GM19240 (cell line): ENCODE data around the gene RGSL1.
"Not testable (repeated sequence)": the region's sequence is repeated elsewhere in the genome, so short reads cannot be mapped to it uniquely, and the experiment has no call there.

ENCODE experiments used
- DNase-seq: peaks from one replicate; pipeline ENCODE4 v3.0.0; 2011; ENCODE audit warnings: low spot score; ENCODE audit not compliant: insufficient read length

The RGSL1 gene

DNA sequence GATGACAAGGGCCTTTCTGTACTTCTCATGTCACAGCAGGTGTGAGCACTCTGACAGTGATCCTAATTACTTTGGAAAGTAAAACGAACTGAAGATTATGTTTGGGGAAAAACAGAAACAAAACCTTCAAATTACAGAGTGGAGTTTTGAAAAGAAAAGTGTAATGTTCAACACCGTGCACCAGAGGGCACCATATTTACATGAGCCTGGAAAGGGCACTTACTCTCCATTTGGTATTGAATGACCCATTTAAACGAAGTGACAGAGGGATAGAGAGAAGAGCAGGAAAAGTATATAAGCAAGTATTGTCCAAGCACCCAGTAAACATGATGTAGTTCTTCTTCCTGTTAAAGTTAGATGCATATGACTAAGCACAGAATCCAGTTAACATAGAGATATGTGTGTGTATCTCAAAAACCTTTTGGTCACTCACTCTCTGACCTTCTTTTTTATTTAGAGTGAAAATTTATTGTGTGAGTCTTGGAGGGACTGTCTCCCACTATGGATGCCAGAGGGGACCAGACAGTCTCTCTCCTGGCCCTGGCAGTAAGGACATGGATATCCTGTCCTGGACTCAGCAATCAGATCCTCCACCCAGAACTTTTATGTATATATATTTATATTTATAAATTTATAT, 3.8 kb upstream of the RGSL1 start:
- DNase-seq, result peak; percentile 38

DNA sequence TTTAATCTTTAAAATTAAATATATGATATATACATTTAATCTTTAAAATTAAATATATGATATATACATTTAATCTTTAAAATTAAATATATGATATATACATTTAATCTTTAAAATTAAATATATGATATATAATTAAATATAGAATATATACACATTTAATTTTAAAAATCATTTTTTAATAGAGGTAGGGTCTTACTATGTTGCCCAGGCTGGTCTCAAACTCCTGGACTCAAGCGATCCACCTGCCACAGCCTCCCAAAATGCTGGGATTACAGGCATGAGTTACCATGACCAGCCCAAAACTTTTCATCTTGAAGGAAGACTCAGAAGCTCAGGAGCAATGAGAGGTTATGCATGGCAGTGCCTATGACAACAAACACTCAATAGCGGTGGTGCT, 2.8 kb upstream of the RGSL1 start:
- not testable (repeated sequence) for DNase-seq

DNA sequence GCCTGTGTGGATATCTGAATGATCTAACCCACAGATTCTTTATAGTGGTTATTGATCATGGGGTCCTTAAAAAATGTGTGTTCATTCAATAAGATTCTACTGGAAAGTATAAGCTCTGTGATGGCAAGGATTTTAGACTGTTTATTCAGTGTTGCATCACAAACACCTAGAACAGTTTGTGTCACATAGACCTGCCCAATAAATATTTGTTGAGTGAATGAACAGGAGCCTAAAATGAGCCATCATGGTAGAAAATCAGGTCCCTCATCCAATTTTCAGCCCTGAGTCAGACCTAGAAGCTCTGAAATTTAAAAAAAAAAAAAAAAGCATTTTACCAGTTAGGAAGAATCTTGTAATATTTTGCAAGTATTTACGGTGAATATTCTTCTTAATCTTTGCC, 2.3 kb upstream of the RGSL1 start:
- no peak for DNase-seq

DNA sequence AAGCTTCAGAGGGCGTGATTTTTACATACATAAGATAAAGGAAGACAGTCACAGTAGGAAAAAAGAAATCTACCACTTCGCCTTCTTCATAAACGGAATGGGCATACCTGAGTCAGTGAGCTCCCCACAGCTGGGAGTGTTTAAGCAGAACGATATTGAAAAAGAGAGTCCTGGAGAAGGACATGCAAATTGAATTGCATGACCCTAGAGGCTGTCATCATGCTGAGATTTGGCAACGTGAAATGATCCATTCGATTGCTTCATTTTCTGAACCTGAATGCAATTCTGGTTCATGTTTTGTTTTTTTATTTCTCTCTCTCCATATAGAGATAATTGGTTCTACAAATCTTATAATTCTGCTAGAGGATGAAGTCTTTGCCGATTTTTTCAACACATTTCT, 3.7 kb downstream of the RGSL1 start:
- no peak for DNase-seq

GRCh38 chr1:182457844-182458243, 7.9 kb downstream of the RGSL1 start:
- no peak for DNase-seq

GRCh38 chr1:182459949-182460348, 10.0 kb downstream of the RGSL1 start:
- no peak for DNase-seq

DNA sequence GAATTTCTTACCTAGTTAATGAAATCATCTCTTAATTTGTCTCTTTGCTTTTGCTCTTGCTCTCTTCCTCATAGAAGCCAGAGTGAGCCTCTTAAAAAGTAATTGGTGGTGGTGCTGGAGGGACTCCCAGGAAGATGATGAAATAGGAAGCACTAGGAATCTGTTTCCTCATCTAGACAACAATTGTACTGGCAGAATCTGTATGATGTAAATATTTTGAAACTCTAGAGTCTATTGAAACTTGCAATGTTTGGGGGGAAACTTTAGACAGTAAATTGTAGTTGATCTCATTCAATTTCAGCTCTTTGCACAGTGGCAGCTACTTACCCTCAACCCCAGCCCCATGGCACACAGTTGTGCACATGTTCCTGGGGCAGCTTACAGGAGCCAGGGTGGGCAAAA, 10.6 kb downstream of the RGSL1 start:
- DNase-seq, result no peak

- DNase-seq, result no peak
These were observed 23.6 kb downstream of the RGSL1 start for GRCh38 chr1:182473556-182473955.

- no peak for DNase-seq
These were observed 26.7 kb downstream of the RGSL1 start for GRCh38 chr1:182476625-182477024.

GRCh38 chr1:182478238-182478637, 28.3 kb downstream of the RGSL1 start:
- DNase-seq, result no peak

DNA sequence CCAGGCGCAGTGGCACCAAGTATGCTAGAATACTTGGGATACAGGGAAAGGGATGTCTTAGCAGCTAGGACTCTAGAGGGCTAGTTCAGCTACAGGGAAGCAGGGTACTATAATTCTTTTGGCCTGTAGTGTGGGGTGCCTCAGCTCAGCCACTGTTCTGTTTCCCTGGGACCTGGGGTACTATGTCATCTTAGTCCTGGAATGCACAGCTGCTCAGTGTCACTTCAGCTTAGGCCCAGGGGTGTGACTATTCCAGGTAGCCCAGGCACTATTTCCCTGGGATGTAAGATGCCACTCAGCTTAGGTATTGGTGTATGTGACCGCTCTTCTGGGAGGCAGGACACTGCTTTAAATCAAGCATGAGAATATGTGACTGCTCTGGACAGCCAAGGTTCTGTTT, 34.1 kb downstream of the RGSL1 start:
- no peak for DNase-seq

DNA sequence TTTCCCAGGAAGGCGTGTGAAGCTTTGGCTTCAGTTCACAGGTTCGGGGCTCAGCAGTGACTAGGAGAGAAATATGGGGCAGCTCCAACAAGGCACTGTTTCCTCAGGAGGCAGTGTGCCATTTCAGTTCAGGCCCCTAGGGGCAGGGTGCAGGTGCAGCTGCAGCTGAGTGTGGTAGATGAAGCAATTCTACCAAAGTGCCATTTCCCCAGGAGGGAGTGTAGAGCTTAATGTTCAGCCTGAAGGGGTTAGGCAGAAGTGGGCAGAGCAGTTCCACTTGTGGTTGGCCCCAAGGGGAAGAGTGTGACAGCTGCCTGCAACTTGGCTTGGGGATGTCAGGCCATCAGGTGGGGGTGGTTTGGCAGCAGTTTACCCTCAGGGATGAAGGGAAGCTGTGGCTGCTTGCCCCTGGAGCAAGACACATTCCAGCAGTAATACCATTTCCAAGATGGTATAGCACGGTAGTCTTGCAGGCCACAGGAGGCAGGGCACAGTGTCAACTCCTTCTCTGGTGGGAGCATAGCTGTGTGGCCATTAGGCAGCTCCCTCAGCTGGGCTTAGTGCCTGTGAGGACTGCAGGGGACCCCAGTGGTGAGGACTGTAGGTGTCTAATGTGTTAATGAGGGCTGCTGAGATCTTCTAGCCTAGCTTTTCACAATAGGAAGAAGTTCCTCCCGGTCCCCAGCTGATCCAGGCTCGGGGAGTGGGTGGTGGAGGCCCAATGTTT, 34.7 kb downstream of the RGSL1 start:
- DNase-seq, result peak; percentile 7

GRCh38 chr1:182485861-182486260, 35.9 kb downstream of the RGSL1 start:
- DNase-seq, result no peak

- DNase-seq, result no peak
These were observed 38.9 kb downstream of the RGSL1 start for GRCh38 chr1:182488803-182489202.

- no peak for DNase-seq
These were observed 43.1 kb downstream of the RGSL1 start for GRCh38 chr1:182493063-182493462.

DNA sequence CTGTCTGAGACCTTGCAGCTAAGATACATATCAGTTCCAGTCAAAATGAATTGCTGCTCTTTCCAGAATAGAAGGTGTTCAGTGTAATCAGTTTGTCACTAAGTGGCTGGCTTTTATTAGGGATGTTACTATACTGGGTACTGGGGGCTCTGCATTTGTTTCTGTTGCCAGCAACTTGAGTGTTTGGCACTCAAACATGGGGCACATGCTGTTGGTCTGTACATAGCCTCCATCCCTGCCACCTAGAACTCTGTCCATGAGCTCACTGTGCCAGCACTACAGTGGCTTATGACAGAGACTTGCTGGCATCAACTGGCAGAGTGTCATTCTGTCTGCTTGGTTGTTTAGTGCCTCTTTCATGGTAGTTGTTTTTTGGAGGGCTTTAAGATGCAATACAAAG, 45.1 kb downstream of the RGSL1 start:
- no peak for DNase-seq

- DNase-seq, result no peak
These were observed 45.7 kb downstream of the RGSL1 start for GRCh38 chr1:182495693-182496092.

GRCh38 chr1:182507685-182508084, 57.7 kb downstream of the RGSL1 start:
- DNase-seq, result no peak

GRCh38 chr1:182515556-182515955, 65.6 kb downstream of the RGSL1 start:
- DNase-seq, result no peak

DNA sequence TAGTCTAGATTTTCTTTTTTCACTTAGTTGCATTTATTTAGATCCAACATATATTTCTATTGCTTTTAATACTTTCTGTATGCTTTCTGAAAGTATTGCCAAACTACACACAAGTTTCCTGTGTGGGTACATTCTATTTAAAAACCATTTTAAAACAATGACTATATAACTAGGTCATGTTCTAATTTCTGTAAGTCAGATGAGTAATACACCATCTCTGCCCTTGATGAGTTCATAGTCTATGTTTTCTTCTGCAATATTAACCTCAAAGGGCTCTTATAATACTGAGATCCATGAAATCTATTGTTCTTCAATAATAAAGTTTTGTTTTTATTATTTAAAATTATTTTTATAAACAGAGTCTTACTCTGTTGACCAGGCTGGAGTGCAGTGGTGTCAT, 70.8 kb downstream of the RGSL1 start:
- no peak for DNase-seq

DNA sequence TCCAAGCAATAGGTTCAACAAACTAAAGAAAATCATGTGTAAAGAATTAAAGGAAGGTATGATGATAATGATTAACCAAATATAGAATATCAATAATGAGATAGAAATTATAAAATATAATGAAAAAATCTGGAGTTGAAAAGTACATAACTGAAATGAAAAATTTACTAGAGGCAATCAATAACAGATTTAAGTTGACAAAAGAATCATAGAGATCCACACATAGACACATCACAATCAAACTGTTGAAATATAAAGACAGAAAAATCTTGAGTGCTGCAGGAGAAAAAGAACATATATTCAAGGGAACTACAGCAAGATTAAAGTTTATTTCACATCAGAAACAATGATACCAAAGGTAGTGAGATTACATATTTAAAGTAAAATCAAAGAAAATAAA, 75.4 kb downstream of the RGSL1 start:
- DNase-seq, result no peak

DNA sequence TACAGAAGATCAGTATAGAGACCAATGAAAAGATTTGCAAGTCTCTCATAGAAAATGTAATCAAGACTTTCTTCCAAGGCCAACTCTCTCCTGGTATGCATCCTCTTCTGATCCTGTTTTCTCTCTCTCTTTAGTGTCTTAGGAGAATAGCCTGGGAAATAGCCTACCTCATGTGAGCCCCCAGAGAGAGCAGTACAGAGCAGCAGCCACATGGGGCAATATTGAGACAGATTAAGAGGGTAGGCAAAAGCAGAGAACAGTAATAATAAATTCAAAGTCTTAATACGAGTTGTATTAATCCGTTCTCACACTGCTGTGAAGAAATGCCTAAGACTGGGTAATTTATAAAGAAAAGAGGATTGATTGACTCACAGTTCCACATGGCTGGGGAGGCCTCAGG, 77.7 kb downstream of the RGSL1 start:
- DNase-seq, result no peak

- DNase-seq, result not testable (repeated sequence)
These were observed 78.3 kb downstream of the RGSL1 start for GRCh38 chr1:182528206-182528605.
